Fibroblast of the conjunctiva (primary cell): ENCODE data around the gene C9orf72.

ENCODE experiments used
- DNase-seq: peaks from one replicate; pipeline ENCODE4 v3.0.0-alpha.2; 2010; ENCODE audit warnings: low read depth

The C9orf72 gene

DNA sequence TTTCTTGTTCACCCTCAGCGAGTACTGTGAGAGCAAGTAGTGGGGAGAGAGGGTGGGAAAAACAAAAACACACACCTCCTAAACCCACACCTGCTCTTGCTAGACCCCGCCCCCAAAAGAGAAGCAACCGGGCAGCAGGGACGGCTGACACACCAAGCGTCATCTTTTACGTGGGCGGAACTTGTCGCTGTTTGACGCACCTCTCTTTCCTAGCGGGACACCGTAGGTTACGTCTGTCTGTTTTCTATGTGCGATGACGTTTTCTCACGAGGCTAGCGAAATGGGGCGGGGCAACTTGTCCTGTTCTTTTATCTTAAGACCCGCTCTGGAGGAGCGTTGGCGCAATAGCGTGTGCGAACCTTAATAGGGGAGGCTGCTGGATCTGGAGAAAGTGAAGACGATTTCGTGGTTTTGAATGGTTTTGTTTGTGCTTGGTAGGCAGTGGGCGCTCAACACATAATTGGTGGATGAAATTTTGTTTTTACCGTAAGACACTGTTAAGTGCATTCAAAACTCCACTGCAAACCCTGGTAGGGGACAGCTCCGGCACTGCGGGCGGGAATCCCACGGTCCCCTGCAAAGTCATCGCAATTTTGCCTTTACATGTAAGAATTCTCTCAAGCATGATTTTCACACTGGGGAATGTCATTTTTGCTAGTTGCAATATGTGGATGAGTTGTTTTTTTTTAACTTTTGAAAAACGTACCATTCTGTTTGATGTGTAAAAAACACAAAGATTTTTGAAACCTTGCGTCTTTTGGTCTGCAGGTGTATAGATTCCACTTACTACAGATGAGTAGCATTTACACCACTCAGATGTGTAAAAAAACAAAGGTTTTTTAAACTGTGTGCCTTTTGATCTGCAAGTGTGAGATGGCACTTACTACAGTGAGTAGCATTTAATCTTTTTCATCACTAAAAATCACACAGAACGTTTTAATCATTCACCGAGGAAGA lies 631 bp upstream of the C9orf72 start:
- peak; percentile 98 for DNase-seq

GRCh38 chr9:27572566-27572917 lies 739 bp downstream of the C9orf72 start:
- DNase-seq = peak; percentile 10

DNA sequence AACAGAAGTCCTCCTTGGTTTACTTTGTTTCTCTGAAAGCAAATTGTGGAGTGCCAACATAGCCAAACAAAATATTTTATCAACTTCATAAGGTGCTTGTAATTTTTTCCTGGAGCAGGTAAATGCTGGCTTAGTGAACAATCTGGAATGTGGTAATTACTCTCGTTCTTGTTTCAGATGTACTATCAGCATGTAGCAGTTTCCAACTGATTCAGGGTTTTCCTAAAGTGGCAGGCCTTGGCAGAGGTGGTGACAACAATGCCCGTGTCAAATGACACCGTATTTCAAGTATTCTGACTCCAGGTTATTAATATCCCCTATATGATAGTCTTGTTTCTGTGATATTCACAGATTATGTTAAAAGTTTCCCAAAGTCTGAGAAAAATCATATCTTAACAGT lies 1.2 kb downstream of the C9orf72 start:
- DNase-seq = no peak

DNA sequence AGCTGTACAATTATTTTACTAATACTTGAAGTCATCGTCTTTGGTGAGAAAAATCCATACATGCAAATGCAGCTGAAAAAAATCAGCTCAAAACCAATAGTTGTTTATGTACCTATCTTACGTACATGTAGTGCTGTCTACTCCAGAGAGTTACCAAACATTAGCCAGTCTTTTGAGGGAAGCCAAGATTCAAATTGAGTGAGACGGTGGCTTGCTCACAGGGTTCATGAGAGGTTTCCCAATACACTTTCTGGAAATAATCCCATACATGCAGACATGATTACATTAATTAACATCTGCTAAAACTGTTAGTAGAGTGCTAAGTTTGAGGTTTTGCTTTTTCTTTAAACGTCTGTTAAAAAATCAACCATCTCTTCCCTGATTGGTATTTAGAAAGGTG lies 2.3 kb downstream of the C9orf72 start:
- DNase-seq = no peak

DNA sequence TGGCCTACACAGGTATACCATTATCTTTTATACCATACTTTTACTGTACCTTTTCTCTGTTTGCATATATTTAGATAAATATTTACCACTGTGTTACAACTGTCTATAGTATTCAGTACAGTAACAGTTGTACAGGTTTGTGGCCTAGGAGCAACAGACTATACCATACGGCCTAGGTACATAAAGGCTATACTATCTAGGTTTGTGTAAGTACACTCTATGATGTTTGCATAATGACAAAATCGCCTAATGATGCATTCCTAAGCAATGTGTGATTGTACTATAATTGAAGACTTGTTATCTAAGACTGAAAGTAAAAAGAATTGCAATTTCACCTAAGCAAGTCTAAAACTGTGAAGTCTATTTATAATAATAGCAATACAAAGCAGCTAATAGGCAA lies 3.9 kb downstream of the C9orf72 start:
- no peak for DNase-seq

DNA sequence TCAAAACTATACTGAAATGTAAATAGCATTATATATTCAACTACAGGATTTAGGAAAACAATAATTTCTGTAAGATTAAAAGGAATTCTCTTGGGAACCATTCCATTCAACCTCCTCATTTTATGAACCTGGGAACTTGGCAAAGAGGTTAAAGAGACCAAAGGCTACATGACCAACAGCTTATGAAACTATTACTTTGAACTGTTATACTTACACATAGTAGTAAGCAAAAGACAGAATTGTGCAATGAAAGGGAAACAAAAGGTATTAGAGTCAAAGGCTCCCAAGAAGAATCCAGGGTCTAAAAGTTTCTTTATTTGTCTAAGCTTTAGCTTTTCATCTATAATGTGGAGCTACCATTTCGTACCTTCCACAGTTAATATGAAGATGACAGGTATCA lies 7.2 kb downstream of the C9orf72 start:
- DNase-seq = peak; percentile 5

- DNase-seq = no peak
Measured at GRCh38 chr9:27565696-27566095, 7.6 kb downstream of the C9orf72 start.

DNA sequence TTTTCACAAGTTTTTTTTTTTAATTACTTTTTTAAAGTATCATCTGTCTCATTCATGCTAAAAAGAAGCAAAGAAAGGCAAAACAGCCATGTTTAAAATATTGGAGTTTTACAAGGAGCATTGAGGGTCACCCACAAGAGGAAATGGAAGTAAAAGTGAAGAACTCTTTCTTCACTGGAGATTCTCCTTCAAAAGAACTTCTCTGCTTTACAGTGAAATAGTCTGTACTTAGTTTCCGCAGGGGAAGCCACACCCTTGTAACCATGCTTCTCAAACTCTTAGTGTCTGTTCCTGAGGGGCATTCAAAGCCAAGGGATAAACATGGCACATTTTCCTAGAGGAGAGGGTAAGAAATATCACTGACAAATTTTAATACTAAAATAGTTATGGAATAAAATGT lies 8.6 kb downstream of the C9orf72 start:
- no peak for DNase-seq

GRCh38 chr9:27563738-27564430 lies 9.4 kb downstream of the C9orf72 start:
- DNase-seq = no peak

DNA sequence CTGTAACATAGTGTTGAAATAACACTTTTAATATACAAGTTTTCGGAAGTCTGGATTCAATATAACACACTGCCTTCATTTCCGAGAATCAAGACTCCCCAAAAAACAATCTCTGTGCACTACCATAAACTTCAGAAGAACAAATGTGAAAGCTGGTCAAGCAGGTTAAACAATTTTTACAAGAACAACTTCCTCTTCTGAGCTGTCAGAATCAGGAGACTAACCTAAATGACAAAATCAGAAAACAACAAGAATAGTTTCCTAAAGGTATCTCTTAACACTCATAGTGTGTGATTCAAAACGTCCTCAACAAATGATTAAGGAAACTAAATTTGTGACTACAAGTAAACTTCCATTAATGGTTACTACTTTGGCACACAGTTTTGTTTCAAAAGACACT lies 11.6 kb downstream of the C9orf72 start:
- no peak for DNase-seq

- no peak for DNase-seq
Measured at GRCh38 chr9:27560457-27560856, 12.8 kb downstream of the C9orf72 start.

GRCh38 chr9:27558307-27558706 lies 15.0 kb downstream of the C9orf72 start:
- DNase-seq = no peak

GRCh38 chr9:27556470-27556869 lies 16.8 kb downstream of the C9orf72 start:
- DNase-seq = no peak

- DNase-seq = no peak
Measured at GRCh38 chr9:27554712-27555111, 18.6 kb downstream of the C9orf72 start.

- DNase-seq = no peak
Measured at GRCh38 chr9:27549196-27549755, 24.0 kb downstream of the C9orf72 start.

GRCh38 chr9:27548055-27548741 lies 25.1 kb downstream of the C9orf72 start:
- no peak for DNase-seq

- DNase-seq = no peak
Measured at GRCh38 chr9:27545471-27545870, 27.8 kb downstream of the C9orf72 start.

GRCh38 chr9:27542508-27542907 lies 30.8 kb downstream of the C9orf72 start:
- no peak for DNase-seq

GRCh38 chr9:27541740-27542139 lies 31.5 kb downstream of the C9orf72 start:
- no peak for DNase-seq

- DNase-seq = no peak
Measured at GRCh38 chr9:27540502-27540901, 32.8 kb downstream of the C9orf72 start.

GRCh38 chr9:27539479-27540441 lies 33.5 kb downstream of the C9orf72 start:
- DNase-seq = peak; percentile 84
